GM18517 (cell line): ENCODE data around the gene ARID1B.

Experiments
- ATAC-seq: cut with Tn5 transposase; IDR thresholded peaks from one replicate; pipeline ENCODE4 v1.9.1; 2021; ENCODE audit warnings: mild to moderate bottlenecking, moderate library complexity; ENCODE audit not compliant: unreplicated experiment

Gene ARID1B

GRCh38 chr6:157116426-157116825, 339.2 kb downstream of the ARID1B start:
- ATAC-seq: no peak

GRCh38 chr6:157117431-157118095, 340.4 kb downstream of the ARID1B start:
- no peak for ATAC-seq

- no peak for ATAC-seq
Observed at GRCh38 chr6:157119502-157120027, 342.4 kb downstream of the ARID1B start.

GRCh38 chr6:157120534-157121232, 343.5 kb downstream of the ARID1B start:
- ATAC-seq: no peak

GRCh38 chr6:157121897-157122296, 344.7 kb downstream of the ARID1B start:
- ATAC-seq: no peak

GRCh38 chr6:157123234-157123633, 346.1 kb downstream of the ARID1B start:
- ATAC-seq: no peak

- no peak for ATAC-seq
Observed at GRCh38 chr6:157124485-157125254, 347.5 kb downstream of the ARID1B start.

- no peak for ATAC-seq
Observed at GRCh38 chr6:157125531-157125930, 348.4 kb downstream of the ARID1B start.

GRCh38 chr6:157126183-157127098, 349.3 kb downstream of the ARID1B start:
- no peak for ATAC-seq

GRCh38 chr6:157128235-157128775, 351.1 kb downstream of the ARID1B start:
- ATAC-seq: no peak

- ATAC-seq: no peak
Observed at GRCh38 chr6:157131250-157131649, 354.1 kb downstream of the ARID1B start.

- ATAC-seq: no peak
Observed at GRCh38 chr6:157133856-157134255, 356.7 kb downstream of the ARID1B start.

GRCh38 chr6:157134402-157135047, 357.3 kb downstream of the ARID1B start:
- no peak for ATAC-seq

- no peak for ATAC-seq
Observed at GRCh38 chr6:157135691-157136090, 358.5 kb downstream of the ARID1B start.

- ATAC-seq: no peak
Observed at GRCh38 chr6:157137501-157137900, 360.3 kb downstream of the ARID1B start.

- no peak for ATAC-seq
Observed at GRCh38 chr6:157139054-157139708, 362.0 kb downstream of the ARID1B start.

- ATAC-seq: no peak
Observed at GRCh38 chr6:157143171-157143889, 366.2 kb downstream of the ARID1B start.
